HL-60/S4 (cell line): ENCODE results near the gene MTRR.
"Not testable (repeated sequence)": the region's sequence is repeated elsewhere in the genome, so short reads cannot be mapped to it uniquely, and the experiment has no call there.

Experiments
- in situ Hi-C: fragments of 300-500 bp; cut with MboI; formaldehyde crosslinking; loops from 2 replicates; pipeline ENCODE4 v1.14.3; 2022; ENCODE audit warnings: low sequenced_read_pairs

Gene MTRR

GRCh38 chr5:7894439-7894838, 25.5 kb downstream of the MTRR start:
- in situ Hi-C loops, result no loop called here

GRCh38 chr5:7894860-7895259, 25.9 kb downstream of the MTRR start:
- in situ Hi-C loops, result no loop called here

DNA sequence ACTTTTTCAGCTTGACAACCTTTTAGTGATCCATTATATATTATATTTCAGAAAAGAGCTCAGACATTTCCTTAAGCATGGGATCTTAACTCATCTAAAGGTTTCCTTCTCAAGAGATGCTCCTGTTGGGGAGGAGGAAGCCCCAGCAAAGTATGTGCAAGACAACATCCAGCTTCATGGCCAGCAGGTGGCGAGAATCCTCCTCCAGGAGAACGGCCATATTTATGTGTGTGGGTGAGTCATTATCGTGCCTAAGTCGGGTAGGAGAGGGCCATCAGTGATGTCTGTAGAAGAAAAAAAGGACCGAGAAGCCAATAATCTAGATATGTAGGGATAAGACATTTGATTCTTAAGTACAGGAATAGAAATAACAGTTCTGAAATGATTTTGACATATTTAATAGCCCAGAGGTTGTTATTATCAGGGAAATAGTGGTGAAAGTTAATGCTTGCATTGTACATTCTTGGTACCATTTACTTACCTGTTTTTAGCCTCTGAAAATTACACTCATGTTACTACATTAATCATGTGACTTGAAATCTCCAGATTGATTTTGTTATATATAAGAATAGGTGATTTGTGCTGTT, 28.2 kb downstream of the MTRR start:
- in situ Hi-C loops, result no loop called here

DNA sequence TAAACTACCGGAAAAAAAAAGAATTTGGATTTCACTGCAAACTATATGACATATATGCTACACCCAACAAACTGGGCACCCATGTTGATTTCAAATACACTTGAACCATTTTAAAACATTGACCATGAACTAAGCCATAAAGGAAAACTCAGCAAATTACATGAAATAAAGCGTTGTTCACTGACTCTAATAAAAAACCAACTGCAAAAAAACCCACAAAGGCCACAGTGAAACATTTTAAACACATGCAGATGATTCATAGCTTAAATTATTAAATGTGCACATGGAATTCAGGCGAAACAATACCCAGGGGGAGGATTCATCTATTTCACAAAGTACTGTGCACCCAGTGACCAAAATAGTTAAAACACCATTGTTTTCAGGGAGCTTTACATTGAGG, 33.3 kb downstream of the MTRR start:
- in situ Hi-C loops, result no loop called here

GRCh38 chr5:7902666-7903625, 34.0 kb downstream of the MTRR start:
- in situ Hi-C loops, result no loop called here

DNA sequence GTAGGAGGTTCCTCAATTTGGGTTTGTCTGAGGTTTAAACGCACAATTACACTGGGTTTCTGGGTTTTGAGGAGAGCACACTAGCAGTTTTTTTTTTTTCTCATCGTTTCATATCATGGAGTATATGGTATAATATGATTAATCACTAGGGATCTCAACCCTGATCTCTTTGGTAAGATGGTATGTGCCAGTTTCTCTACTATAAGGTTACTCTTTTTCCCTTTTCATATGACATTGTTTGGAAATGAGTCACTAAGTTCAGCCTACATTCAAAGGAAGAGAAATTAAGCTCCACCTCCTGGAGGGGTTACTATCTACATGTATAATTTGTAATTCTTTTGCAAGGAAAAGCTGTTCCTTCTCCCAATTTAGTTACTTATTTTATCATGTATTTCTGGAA, 35.2 kb downstream of the MTRR start:
- in situ Hi-C loops, result no loop called here

GRCh38 chr5:7907612-7908011, 38.7 kb downstream of the MTRR start:
- in situ Hi-C loops, result no loop called here

- in situ Hi-C loops, result no loop called here
Observed at GRCh38 chr5:7908317-7908716, 39.4 kb downstream of the MTRR start.

DNA sequence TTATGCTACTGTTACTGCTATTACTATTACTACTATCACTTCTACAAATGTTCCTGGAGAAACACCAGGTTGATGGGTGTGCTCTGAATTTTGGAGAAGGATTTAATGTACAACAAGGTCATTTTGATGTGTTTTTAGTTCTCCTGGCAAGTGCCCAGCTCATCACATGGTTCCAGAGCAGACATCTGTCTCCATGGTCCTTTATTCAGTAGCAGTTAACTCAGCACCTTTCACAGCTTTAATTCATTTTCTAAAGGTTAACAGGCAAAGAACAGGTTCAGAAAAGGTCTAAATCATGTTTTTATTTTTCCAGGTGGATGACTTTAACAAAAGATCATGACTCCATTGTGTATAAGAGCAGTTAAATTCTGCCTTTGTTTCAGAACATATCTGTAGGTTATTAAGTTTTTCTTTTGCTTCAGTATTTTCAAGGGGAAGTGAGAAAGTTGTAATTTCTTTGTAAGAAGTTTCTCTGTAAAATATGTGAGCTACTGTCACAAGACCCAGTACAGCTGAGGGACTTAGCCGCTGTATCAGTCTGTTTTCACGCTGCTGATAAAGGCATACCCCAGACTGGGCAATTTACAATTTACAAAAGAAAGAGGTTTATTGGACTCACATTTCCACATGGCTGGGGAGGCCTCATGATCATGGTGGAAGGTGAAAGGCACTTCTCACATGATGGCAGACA, 41.9 kb downstream of the MTRR start:
- in situ Hi-C loops, result no loop called here

DNA sequence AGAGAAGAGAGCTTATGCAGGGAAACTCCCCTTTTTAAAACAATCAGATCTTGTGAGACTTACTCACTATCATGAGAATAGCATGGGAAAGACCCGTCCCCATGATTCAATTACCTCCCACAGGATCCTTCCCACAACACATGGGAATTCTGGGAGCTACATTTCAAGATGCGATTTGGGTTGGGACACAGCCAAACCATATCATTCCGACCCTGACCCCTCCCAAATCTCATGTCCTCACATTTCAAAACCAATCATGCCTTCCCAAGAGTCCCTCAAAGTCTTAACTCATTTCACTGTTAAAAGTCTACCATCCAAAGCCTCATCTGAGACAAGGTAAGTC, 42.5 kb downstream of the MTRR start:
- in situ Hi-C loops, result not testable (repeated sequence)

- in situ Hi-C loops, result no loop called here
Observed at GRCh38 chr5:7916171-7916804, 47.3 kb downstream of the MTRR start.

DNA sequence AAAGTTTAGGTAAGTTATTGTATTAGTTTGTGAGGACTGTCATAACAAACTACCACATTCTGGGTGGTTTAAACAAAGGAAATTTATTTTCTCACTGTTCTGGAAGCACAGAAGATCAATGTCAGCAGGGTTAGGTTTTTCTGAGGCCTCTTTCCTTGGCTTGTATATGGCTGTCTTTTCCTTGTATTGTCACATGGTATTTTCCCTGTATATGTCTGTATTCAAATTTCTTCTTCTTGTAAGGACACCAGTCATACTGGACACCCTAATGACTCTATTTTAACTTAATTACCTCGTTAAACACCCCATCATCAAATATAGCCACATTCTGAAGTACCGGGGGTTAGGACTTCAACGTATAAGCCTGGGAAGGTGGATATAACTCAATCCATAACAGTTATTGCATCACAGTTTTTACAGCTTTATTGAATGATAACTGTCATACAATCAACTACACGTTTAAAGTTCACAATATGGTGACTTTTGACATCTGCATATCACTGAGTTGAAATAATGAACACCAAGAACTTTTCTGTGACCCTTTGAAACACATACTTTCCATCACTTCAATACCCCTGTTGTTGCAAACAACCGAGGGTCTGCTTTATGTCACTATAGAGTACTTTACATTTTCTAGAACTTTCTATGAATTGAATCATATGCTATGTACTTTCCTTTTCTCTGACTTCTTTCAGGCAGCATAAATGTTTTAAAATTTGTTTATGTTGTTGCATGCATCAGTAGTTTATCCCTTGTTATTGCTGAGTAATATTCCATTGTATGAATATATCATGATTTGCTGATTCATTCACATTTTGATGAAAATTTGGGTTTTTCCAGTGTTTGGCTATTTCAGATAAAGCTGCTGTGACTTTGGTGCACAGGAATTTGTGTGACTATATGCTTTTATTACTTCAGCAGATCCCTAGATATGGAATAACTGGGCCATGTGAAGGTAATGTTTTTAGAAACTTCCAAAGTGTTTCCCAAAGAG, 48.5 kb downstream of the MTRR start:
- in situ Hi-C loops, result no loop called here

DNA sequence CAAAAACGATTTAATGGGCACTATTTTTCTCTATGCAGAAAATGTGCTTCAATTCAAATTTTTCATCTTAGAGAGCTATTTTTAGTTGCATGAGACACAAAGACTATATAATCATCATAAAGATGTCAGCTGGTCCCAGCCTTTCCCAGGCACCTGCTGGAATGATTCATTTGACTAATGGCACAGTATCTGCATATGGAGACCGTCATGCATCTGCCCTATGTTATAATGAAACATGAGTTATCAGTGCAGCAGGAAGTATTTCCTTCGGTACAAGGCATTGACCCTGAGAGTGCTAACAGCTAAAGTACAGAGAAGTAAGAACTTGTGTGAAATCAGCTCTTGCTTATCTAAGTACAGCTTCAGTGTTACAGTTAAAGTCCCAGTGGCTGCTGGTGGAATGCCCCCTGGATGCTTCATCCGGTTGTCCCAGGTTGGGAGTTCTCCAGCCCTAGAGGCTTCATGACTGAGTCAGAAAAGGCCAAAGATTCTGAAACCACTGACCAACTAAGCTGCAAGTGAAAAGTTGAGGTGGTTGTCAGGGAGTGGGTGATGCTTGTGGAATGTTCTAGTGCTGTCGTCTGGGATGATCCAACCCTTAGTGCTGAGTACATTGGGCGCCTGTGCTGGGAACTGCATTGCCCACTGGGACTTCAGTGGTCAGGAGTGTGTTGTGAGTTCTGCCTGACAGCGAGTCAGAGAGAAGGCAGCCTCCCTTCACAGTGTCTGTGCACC, 57.2 kb downstream of the MTRR start:
- in situ Hi-C loops, result loop anchor here (25.0 kb wide), 1 partner anchor 1286 kb away; no protein-coding TSS in a partner anchor

DNA sequence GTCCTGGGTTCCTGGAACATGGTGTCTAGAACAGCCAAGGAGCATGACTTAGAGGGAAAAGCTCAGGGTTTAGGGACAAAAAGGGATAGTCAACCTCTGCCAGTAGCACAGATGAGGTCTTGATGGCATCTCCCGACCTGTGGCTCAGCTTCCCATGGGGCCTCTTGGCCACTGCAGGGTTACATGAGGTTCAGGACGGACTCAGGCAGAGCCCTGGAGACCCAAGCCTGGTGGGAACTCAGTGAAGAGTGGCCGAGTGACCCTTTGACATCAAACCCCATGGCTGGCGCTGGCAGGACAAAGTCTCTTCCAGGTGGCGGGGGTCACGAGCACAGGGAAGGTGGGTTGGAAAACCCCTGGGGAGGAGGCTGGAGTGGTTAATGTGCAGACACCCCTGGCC, 57.8 kb downstream of the MTRR start:
- in situ Hi-C loops, result loop anchor here (25.0 kb wide), 1 partner anchor 1286 kb away; no protein-coding TSS in a partner anchor

DNA sequence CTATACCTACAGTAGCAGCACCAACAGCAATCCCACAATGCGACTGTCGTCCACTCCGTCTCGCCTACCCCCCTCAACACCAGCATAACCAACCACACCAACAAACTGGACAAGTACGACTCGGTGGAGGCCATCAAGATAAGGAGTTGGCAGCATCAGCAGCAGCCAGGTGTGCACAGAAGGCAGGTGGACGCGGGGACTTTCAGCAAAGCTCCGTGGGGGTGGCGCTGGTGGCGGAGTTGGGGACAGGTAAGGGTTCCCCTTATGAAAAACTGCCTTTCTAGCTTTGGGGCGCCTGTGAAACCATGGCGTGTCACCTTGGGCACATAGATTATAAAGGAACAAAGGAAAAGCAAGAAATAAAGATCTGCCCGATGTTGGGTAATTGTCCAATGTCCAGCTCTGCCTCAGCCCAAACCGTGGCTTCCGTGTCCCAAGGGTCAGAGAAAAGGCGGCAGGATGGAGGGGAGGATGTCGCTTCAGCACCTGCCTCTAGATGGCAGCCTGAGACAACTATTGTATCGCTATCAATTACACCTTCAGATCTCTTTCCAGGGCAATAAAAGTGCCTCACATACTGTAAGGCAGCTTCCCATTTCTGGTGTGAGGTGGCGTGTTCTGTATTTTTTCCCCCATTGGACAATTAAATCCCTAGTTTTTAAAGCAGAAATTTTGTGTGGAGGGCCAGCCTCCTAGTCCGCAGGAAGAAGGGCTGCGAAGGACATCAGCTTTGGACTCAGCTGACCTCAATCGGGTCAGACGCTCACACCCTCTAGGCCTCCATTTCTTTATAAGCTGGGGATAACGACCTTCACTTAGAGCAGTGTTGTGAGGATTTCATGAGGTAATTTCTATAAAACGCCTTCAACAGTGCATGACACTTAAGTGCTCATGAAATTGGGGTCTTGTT, 58.8 kb downstream of the MTRR start:
- in situ Hi-C loops, result loop anchor here (25.0 kb wide), 1 partner anchor 1285 kb away; no protein-coding TSS in a partner anchor

- in situ Hi-C loops, result loop anchor here (25.0 kb wide), 1 partner anchor 1282 kb away; no protein-coding TSS in a partner anchor
Observed at GRCh38 chr5:7930011-7930410, 61.1 kb downstream of the MTRR start.

- in situ Hi-C loops, result loop anchor here (25.0 kb wide), 1 partner anchor 1271 kb away; no protein-coding TSS in a partner anchor
Observed at GRCh38 chr5:7941692-7942091, 72.7 kb downstream of the MTRR start.

GRCh38 chr5:7947301-7947700, 78.4 kb downstream of the MTRR start:
- in situ Hi-C loops, result loop anchor here (25.0 kb wide), 1 partner anchor 1265 kb away; no protein-coding TSS in a partner anchor
